ENCODE results near the gene IL17RC.
A peak's percentile ranks its signal among the peaks of the same experiment; 100 is the strongest.
"Not testable (repeated sequence)": the region's sequence is repeated elsewhere in the genome, so short reads cannot be mapped to it uniquely, and the experiment has no call there.

Gene IL17RC

GRCh38 chr3:9916734-9917680, at the start of gene IL17RC:
IL17RC (plus strand) TSS chr3:9917098; CDS start chr3:9917316, 218 bp downstream.
- DNase-seq = peak in 1 of 2 donors; percentile 23

GRCh38 chr3:9867106-9867505, 49.8 kb upstream of the IL17RC start:
- DNase-seq = no peak

- DNase-seq = no peak
These were observed 46.9 kb upstream of the IL17RC start for GRCh38 chr3:9869955-9870354.

GRCh38 chr3:9870978-9871377, 45.9 kb upstream of the IL17RC start:
- DNase-seq = no peak

GRCh38 chr3:9872067-9872466, 44.8 kb upstream of the IL17RC start:
- not testable (repeated sequence) for DNase-seq

- no peak for DNase-seq
These were observed 41.5 kb upstream of the IL17RC start for GRCh38 chr3:9875448-9875847.

GRCh38 chr3:9876255-9876654, 40.6 kb upstream of the IL17RC start:
- not testable (repeated sequence) for DNase-seq

- DNase-seq = no peak
These were observed 39.9 kb upstream of the IL17RC start for GRCh38 chr3:9876991-9877390.

- no peak for DNase-seq
These were observed 38.2 kb upstream of the IL17RC start for GRCh38 chr3:9878700-9879099.

GRCh38 chr3:9879830-9880549, 36.9 kb upstream of the IL17RC start, which contains the start of gene CIDEC:
CIDEC (minus strand) TSS chr3:9880253; CDS start chr3:9878486, 1,767 bp downstream.
- DNase-seq = no peak

- DNase-seq = no peak
These were observed 35.5 kb upstream of the IL17RC start for GRCh38 chr3:9881441-9881840.

GRCh38 chr3:9883706-9884554, 33.0 kb upstream of the IL17RC start:
- DNase-seq = no peak

- DNase-seq = no peak
These were observed 32.2 kb upstream of the IL17RC start for GRCh38 chr3:9884555-9885165.

- no peak for DNase-seq
These were observed 30.6 kb upstream of the IL17RC start for GRCh38 chr3:9886328-9886727.

- no peak for DNase-seq
These were observed 29.4 kb upstream of the IL17RC start for GRCh38 chr3:9887480-9887879.

GRCh38 chr3:9888540-9888939, 28.4 kb upstream of the IL17RC start:
- DNase-seq = no peak

GRCh38 chr3:9889405-9889804, 27.5 kb upstream of the IL17RC start:
- no peak for DNase-seq

GRCh38 chr3:9890249-9891071, 26.4 kb upstream of the IL17RC start, which contains the start of gene JAGN1:
JAGN1 (plus strand) TSS chr3:9890610; CDS start chr3:9890723, 113 bp downstream.
- peak; percentile 90 to 93 for DNase-seq

- DNase-seq = no peak
These were observed 25.8 kb upstream of the IL17RC start for GRCh38 chr3:9891072-9891622.

- DNase-seq = no peak
These were observed 23.2 kb upstream of the IL17RC start for GRCh38 chr3:9893739-9894138.

- not testable (repeated sequence) for DNase-seq
These were observed 21.2 kb upstream of the IL17RC start for GRCh38 chr3:9895715-9896114.

Measured in CD4-positive, alpha-beta T cell treated with Interleukin-1 beta for 1 hour (primary cell).